Stimulated activated CD4-positive, alpha-beta T cell treated with anti-CD3 and anti-CD28 coated beads, Interleukin-1b, Interleukin-23, amount 100 ng/mL, for 4 hours (primary cell): Measurements from ENCODE around the gene USP3.

Source experiments
- DNase-seq, 2 donors: peaks; one replicate each; pipeline ENCODE4 v3.0.0-alpha.2; 2020; ENCODE audit warnings: low read depth in 2 of 2

The USP3 gene

GRCh38 chr15:63587527-63587926 is 83.1 kb downstream of the USP3 start:
- DNase-seq: no peak

- no peak for DNase-seq
Observed at GRCh38 chr15:63588826-63589225, 84.4 kb downstream of the USP3 start.

- DNase-seq: no peak
Observed at GRCh38 chr15:63593705-63594671, 89.6 kb downstream of the USP3 start.

- no peak for DNase-seq
Observed at GRCh38 chr15:63595065-63595464, 90.7 kb downstream of the USP3 start.

GRCh38 chr15:63595688-63596087 is 91.3 kb downstream of the USP3 start:
- no peak for DNase-seq

- DNase-seq: no peak
Observed at GRCh38 chr15:63596676-63597037, 92.3 kb downstream of the USP3 start.

- DNase-seq: no peak
Observed at GRCh38 chr15:63597038-63597790, 92.8 kb downstream of the USP3 start, which contains the start of gene FBXL22. Gene FBXL22, plus strand, starts transcription at chr15:63597387. Its CDS starts 6 bp downstream, at chr15:63597393.

GRCh38 chr15:63597821-63598220 is 93.4 kb downstream of the USP3 start:
- no peak for DNase-seq

- DNase-seq: no peak
Observed at GRCh38 chr15:63598473-63599400, 94.3 kb downstream of the USP3 start.

GRCh38 chr15:63599401-63600000 is 95.1 kb downstream of the USP3 start:
- DNase-seq: peak; percentile 23 to 35

- DNase-seq: peak in 1 of 2 donors; percentile 19
Observed at GRCh38 chr15:63600001-63600615, 95.7 kb downstream of the USP3 start.

- DNase-seq: peak; percentile 82 to 86
Observed at GRCh38 chr15:63600616-63601025, 96.2 kb downstream of the USP3 start.

GRCh38 chr15:63601026-63601703 is 96.8 kb downstream of the USP3 start:
- DNase-seq: peak; percentile 18 to 32

GRCh38 chr15:63601704-63602185 is 97.4 kb downstream of the USP3 start:
- no peak for DNase-seq

GRCh38 chr15:63602595-63602994 is 98.2 kb downstream of the USP3 start:
- DNase-seq: no peak

GRCh38 chr15:63603516-63603915 is 99.1 kb downstream of the USP3 start:
- DNase-seq: no peak

- no peak for DNase-seq
Observed at GRCh38 chr15:63604281-63604680, 99.9 kb downstream of the USP3 start.

GRCh38 chr15:63605036-63605435 is 100.6 kb downstream of the USP3 start:
- no peak for DNase-seq

- peak; percentile 34 to 43 for DNase-seq
Observed at GRCh38 chr15:63605816-63606215, 101.4 kb downstream of the USP3 start.

- no peak for DNase-seq
Observed at GRCh38 chr15:63606308-63606707, 101.9 kb downstream of the USP3 start.
